ENCODE measurements around the gene HNF4A. TPM values are rescaled to one million over a fixed set of nuclear protein-coding genes. Genes with fewer than 3 reads are reported as not detected.

Gene HNF4A
- total RNA-seq: not detected in 2 replicates

GRCh38 chr20:44355498-44356352, at the start of gene HNF4A:
Gene HNF4A, plus strand, starts transcription at chr20:44355699. Its CDS starts 106 bp downstream, at chr20:44355805.

GRCh38 chr20:44310664-44311639, 44.5 kb upstream of the HNF4A start, which contains the start of gene FITM2:
Gene FITM2, minus strand, starts transcription at chr20:44311202. Its CDS starts 54 bp downstream, at chr20:44311148.

GRCh38 chr20:44336725-44337380, 18.6 kb upstream of the HNF4A start, which contains the start of gene R3HDML:
Gene R3HDML, plus strand, starts transcription at chr20:44337043. Its CDS starts 115 bp downstream, at chr20:44337158.

GRCh38 chr20:44475694-44476560, 120.4 kb downstream of the HNF4A start, which contains the start of gene TTPAL:
Gene TTPAL, plus strand, starts transcription at chr20:44475874. Its CDS starts 4,126 bp downstream, at chr20:44480000.

Other genes with a start within 250 kb of the HNF4A start
- 1.6 TPM in 1 of 2 replicates, not detected in the other for gene JPH2, start 168.5 kb upstream of the HNF4A start, total RNA-seq
- 27.8 and 32.9 TPM in 2 replicates for gene OSER1, start 144.9 kb upstream of the HNF4A start, total RNA-seq
- gene GDAP1L1, start 108.4 kb upstream of the HNF4A start, total RNA-seq: not detected in 2 replicates
- gene FITM2, start 44.5 kb upstream of the HNF4A start, total RNA-seq: 4.7 and 6.6 TPM in 2 replicates
- gene R3HDML, start 18.7 kb upstream of the HNF4A start, total RNA-seq: not detected in 2 replicates
- 8.3 and 9.6 TPM in 2 replicates for gene TTPAL, start 120.2 kb downstream of the HNF4A start, total RNA-seq
- gene SERINC3, start 166.4 kb downstream of the HNF4A start, total RNA-seq: 70.6 and 82.7 TPM in 2 replicates
- 72.0 and 74.2 TPM in 2 replicates for gene PKIG, start 226.9 kb downstream of the HNF4A start, total RNA-seq